ENCODE results near the gene BCORL1. TPM values are rescaled to one million over a fixed set of nuclear protein-coding genes. Genes with fewer than 3 reads are reported as not detected.
A peak's percentile ranks its signal among the peaks of the same experiment; 100 is the strongest.

BCORL1 gene
- total RNA-seq, 1 experiment from 2014 or later: 32.2 TPM

DNA sequence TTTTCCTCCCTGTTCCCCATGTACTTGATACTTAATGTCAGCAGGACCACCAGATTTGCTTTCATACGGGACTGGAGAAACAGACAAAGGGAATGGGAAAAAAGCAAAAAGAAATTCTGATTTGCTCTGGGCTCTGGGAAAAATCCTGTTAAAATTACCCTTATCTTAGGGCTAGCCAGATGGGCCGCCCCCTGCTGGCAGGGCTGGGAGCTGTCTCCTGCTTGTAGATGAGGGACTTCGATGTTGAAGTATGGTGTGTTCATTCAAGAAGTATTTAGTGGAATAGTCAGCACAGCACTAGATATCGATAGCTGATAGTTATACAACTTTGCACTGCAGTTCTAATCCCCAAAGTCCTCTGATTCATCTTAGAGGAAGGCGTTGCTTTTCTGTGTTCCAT is 45.8 kb downstream of the BCORL1 start:
- no TSS peak for BruUV-seq (replicated peaks)
- peak in 1 of 2 experiments; percentile 51 for DNase-seq
- H3K27me3 ChIP-seq (ENCODE audit: insufficient read depth, low read depth): no peaks in the 10 kb centered on the region
- H3K79me2 ChIP-seq (ENCODE audit: low read depth): no peaks in the 10 kb centered on the region
- H3K4me3 ChIP-seq: no peak overlapping the region
- no peaks in the 10 kb centered on the region for H3F3A ChIP-seq (ENCODE audit: insufficient read depth, low read depth)
- H4K20me1 ChIP-seq (ENCODE audit: insufficient read depth): no peaks in the 10 kb centered on the region
- peaks cover 10% of the 10 kb centered on the region for H3K36me3 ChIP-seq (ENCODE audit: low read depth)
- TF ChIP-seq EZH2 (IDR thresholded peaks at IDR 0.05; ENCODE audit: low read depth): no peak
- TF ChIP-seq, protein P1, sequence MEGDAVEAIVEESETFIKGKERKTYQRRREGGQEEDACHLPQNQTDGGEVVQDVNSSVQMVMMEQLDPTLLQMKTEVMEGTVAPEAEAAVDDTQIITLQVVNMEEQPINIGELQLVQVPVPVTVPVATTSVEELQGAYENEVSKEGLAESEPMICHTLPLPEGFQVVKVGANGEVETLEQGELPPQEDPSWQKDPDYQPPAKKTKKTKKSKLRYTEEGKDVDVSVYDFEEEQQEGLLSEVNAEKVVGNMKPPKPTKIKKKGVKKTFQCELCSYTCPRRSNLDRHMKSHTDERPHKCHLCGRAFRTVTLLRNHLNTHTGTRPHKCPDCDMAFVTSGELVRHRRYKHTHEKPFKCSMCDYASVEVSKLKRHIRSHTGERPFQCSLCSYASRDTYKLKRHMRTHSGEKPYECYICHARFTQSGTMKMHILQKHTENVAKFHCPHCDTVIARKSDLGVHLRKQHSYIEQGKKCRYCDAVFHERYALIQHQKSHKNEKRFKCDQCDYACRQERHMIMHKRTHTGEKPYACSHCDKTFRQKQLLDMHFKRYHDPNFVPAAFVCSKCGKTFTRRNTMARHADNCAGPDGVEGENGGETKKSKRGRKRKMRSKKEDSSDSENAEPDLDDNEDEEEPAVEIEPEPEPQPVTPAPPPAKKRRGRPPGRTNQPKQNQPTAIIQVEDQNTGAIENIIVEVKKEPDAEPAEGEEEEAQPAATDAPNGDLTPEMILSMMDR (conservative IDR thresholded peaks at IDR 0.05): peak; percentile 86
- no peaks in the 10 kb centered on the region for H3K9me2 ChIP-seq (ENCODE audit: insufficient read depth)
- H3K4me1 ChIP-seq (replicated peaks; ENCODE audit: insufficient read depth): no peaks in the 10 kb centered on the region
- intact Hi-C loops (cut with micrococcal nuclease; ENCODE audit: unreplicated experiment): loop anchor here (1.0 kb wide), 1 partner anchor 103 kb away; no protein-coding TSS in a partner anchor
- no peak overlapping the region for H2AFZ ChIP-seq
- no peak overlapping the region for H3K4me2 ChIP-seq
- no peak overlapping the region for H3K27ac ChIP-seq
- no peaks in the 10 kb centered on the region for H3K9me3 ChIP-seq (ENCODE audit: insufficient read depth, low read depth)
- ChIA-PET POLR2A (ENCODE audit: unreplicated experiment) (interaction anchor here (0.7 kb wide), 1 partner anchor 11 kb away, joined by 4 read pairs; no protein-coding TSS in a partner anchor), CTCF (interaction anchor here (2.8 kb wide), 1 partner anchor 102 kb away, joined by 20 read pairs; no protein-coding TSS in a partner anchor)

- H3F3A ChIP-seq (ENCODE audit: insufficient read depth, low read depth): no peaks in the 10 kb centered on the region
- no peaks in the 10 kb centered on the region for H3K4me1 ChIP-seq (replicated peaks; ENCODE audit: insufficient read depth)
- H3K9me3 ChIP-seq (ENCODE audit: insufficient read depth, low read depth): no peaks in the 10 kb centered on the region
- H3K27me3 ChIP-seq (ENCODE audit: insufficient read depth, low read depth): no peaks in the 10 kb centered on the region
- TF ChIP-seq, protein P1 (conservative IDR thresholded peaks at IDR 0.05): no peak
- no peak for TF ChIP-seq EZH2 (IDR thresholded peaks at IDR 0.05; ENCODE audit: low read depth)
- ChIA-PET CTCF (no interaction called here), POLR2A (ENCODE audit: unreplicated experiment) (no interaction called here)
- no TSS peak for BruUV-seq (replicated peaks)
- H3K27ac ChIP-seq: no peak overlapping the region
- 0 out of 2 replicates have a peak, but pooled peaks cover under 1% of the 10 kb centered on the region for H3K36me3 ChIP-seq (ENCODE audit: low read depth)
- no peak overlapping the region for H2AFZ ChIP-seq
- H3K9me2 ChIP-seq (ENCODE audit: insufficient read depth): no peaks in the 10 kb centered on the region
- H4K20me1 ChIP-seq (ENCODE audit: insufficient read depth): no peaks in the 10 kb centered on the region
- intact Hi-C loops (cut with micrococcal nuclease; ENCODE audit: unreplicated experiment): no loop called here
- no peak overlapping the region for H3K4me3 ChIP-seq
- no peak overlapping the region for H3K4me2 ChIP-seq
- no peak for DNase-seq
- H3K79me2 ChIP-seq (ENCODE audit: low read depth): no peaks in the 10 kb centered on the region
These were observed 48.4 kb downstream of the BCORL1 start for GRCh38 chrX:130030826-130031225.

GRCh38 chrX:130032552-130032951 is 50.1 kb downstream of the BCORL1 start:
- Histone ChIP-seq H3K9me3 (ENCODE audit: insufficient read depth, low read depth) (no peaks in the 10 kb centered on the region), H3K27me3 (ENCODE audit: insufficient read depth, low read depth) (no peaks in the 10 kb centered on the region), H3K4me3 (no peak overlapping the region), H2AFZ (no peak overlapping the region), H3K36me3 (ENCODE audit: low read depth) (no peaks in the 10 kb centered on the region), H3K79me2 (ENCODE audit: low read depth) (no peaks in the 10 kb centered on the region), H3K4me2 (no peak overlapping the region), H3K9me2 (ENCODE audit: insufficient read depth) (no peaks in the 10 kb centered on the region), H4K20me1 (ENCODE audit: insufficient read depth) (no peaks in the 10 kb centered on the region), H3K4me1 (replicated peaks; ENCODE audit: insufficient read depth) (no peaks in the 10 kb centered on the region), H3K27ac (no peak overlapping the region), H3F3A (ENCODE audit: insufficient read depth, low read depth) (no peaks in the 10 kb centered on the region)
- POLR2A ChIA-PET (ENCODE audit: unreplicated experiment): no interaction called here
- no peak for DNase-seq
- TF ChIP-seq, protein P1 (conservative IDR thresholded peaks at IDR 0.05): no peak
- TF ChIP-seq EZH2 (IDR thresholded peaks at IDR 0.05; ENCODE audit: low read depth): no peak
- no TSS peak for BruUV-seq (replicated peaks)
- intact Hi-C loops (cut with micrococcal nuclease; ENCODE audit: unreplicated experiment): no loop called here
- CTCF ChIA-PET: interaction anchor here (0.6 kb wide), 1 partner anchor 337 kb away, joined by 4 read pairs; no protein-coding TSS in a partner anchor
